Stimulated activated naive CD8-positive, alpha-beta T cell treated with anti-CD3 and anti-CD28 coated beads, Interleukin-15, Interleukin-2, amounts not matched to agents 100 U/mL and 50 U/mL, for 24 hours (primary cell): ENCODE data around the gene CREB3L1.

Experiments
- ATAC-seq: fragments of 150-1000 bp; cut with Tn5 transposase; one replicate; pipeline ENCODE4 v1.10.0; 2021
- DNase-seq: peaks from one replicate; pipeline ENCODE4 v3.0.0; 2021

Gene CREB3L1

GRCh38 chr11:46322759-46323158, 45.3 kb downstream of the CREB3L1 start:
- peak; percentile 45 for DNase-seq

GRCh38 chr11:46326813-46327416, 49.5 kb downstream of the CREB3L1 start:
- ATAC-seq (no peak), DNase-seq (no peak)

More at GRCh38 chr11:46322759-46323158, 45.3 kb downstream of the CREB3L1 start:
- ATAC-seq, result no peak

GRCh38 chr11:46327829-46328228, 50.4 kb downstream of the CREB3L1 start:
- no peak for DNase-seq
- no peak for ATAC-seq

GRCh38 chr11:46330154-46330553, 52.7 kb downstream of the CREB3L1 start:
- no peak for DNase-seq
- ATAC-seq, result no peak

GRCh38 chr11:46330563-46331281, 53.3 kb downstream of the CREB3L1 start:
- ATAC-seq, result no peak
- no peak for DNase-seq

- DNase-seq, result no peak
- peak; percentile 85 for ATAC-seq
Observed at GRCh38 chr11:46331282-46331984, 54.0 kb downstream of the CREB3L1 start.

GRCh38 chr11:46332093-46332567, 54.7 kb downstream of the CREB3L1 start:
- ATAC-seq (no peak), DNase-seq (no peak)

- DNase-seq (peak; percentile 46), ATAC-seq (no peak)
Observed at GRCh38 chr11:46332568-46333393, 55.3 kb downstream of the CREB3L1 start.

- no peak for ATAC-seq
- no peak for DNase-seq
Observed at GRCh38 chr11:46333394-46333947, 56.0 kb downstream of the CREB3L1 start.

- DNase-seq, result no peak
- no peak for ATAC-seq
Observed at GRCh38 chr11:46334211-46334610, 56.7 kb downstream of the CREB3L1 start.

GRCh38 chr11:46335271-46335670, 57.8 kb downstream of the CREB3L1 start:
- DNase-seq, result no peak
- ATAC-seq, result no peak

GRCh38 chr11:46335890-46336562, 58.6 kb downstream of the CREB3L1 start:
- DNase-seq (no peak), ATAC-seq (no peak)

GRCh38 chr11:46336563-46337180, 59.2 kb downstream of the CREB3L1 start:
- no peak for DNase-seq
- no peak for ATAC-seq

GRCh38 chr11:46337626-46338345, 60.3 kb downstream of the CREB3L1 start:
- no peak for DNase-seq
- ATAC-seq, result no peak

- ATAC-seq, result peak; percentile 36
- DNase-seq, result no peak
Observed at GRCh38 chr11:46338636-46338987, 61.1 kb downstream of the CREB3L1 start.

GRCh38 chr11:46338988-46339666, 61.7 kb downstream of the CREB3L1 start:
- ATAC-seq, result no peak

GRCh38 chr11:46339816-46340215, 62.4 kb downstream of the CREB3L1 start:
- DNase-seq (no peak), ATAC-seq (no peak)

More at GRCh38 chr11:46338988-46339666, 61.7 kb downstream of the CREB3L1 start:
- no peak for DNase-seq

GRCh38 chr11:46341454-46341853, 64.0 kb downstream of the CREB3L1 start:
- ATAC-seq, result no peak

GRCh38 chr11:46342239-46342638, 64.8 kb downstream of the CREB3L1 start:
- ATAC-seq (no peak), DNase-seq (no peak)

More at GRCh38 chr11:46341454-46341853, 64.0 kb downstream of the CREB3L1 start:
- no peak for DNase-seq

- ATAC-seq, result no peak
Observed at GRCh38 chr11:46343520-46343919, 66.1 kb downstream of the CREB3L1 start.

More at GRCh38 chr11:46343520-46343919, 66.1 kb downstream of the CREB3L1 start:
- DNase-seq, result no peak
